OCI-M2 (cell line): ENCODE results near the gene LAMP1.
"Not testable (repeated sequence)": the region's sequence is repeated elsewhere in the genome, so short reads cannot be mapped to it uniquely, and the experiment has no call there.

Experiments
- DNase-seq: peaks from one replicate; lab custom pipeline; 2025; ENCODE audit not compliant: unreplicated experiment; lab: John Stamatoyannopoulos, UW

LAMP1 gene, protein sequence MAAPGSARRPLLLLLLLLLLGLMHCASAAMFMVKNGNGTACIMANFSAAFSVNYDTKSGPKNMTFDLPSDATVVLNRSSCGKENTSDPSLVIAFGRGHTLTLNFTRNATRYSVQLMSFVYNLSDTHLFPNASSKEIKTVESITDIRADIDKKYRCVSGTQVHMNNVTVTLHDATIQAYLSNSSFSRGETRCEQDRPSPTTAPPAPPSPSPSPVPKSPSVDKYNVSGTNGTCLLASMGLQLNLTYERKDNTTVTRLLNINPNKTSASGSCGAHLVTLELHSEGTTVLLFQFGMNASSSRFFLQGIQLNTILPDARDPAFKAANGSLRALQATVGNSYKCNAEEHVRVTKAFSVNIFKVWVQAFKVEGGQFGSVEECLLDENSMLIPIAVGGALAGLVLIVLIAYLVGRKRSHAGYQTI

DNA sequence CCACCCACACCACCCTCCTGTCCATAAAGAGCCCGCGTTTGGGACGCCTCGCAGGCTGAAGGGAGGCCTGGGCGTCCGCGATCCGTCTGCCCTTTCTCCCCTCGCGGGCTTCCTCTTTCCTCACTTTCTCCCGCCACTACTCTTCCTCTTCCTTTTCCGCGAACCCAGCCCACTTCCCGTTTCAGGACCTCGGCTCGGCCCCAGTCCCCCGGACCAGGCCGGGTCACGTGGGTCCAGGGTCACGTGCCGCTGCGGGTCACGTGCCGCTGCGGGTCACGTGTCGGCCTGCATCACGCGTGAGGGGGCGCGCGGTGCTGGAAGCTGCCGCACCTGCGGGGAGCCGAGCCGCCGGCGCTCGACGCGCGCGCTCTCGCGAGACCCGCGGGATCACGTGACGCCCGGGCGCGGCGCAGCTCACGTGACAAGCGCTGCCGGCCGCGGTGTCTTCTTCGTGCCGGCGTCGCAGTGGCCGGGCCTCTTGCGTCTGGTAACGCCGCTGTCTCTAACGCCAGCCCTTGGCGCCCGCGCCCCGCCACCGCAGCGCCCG lies at the start of gene LAMP1:
TSS of gene LAMP1 (plus strand) at position 417 of the 547 bp plus-strand sequence. CDS start 196 bp downstream, outside the sequence.
- DNase-seq, result peak; percentile 64

GRCh38 chr13:113252516-113253095 lies 44.4 kb upstream of the LAMP1 start:
- DNase-seq, result no peak

GRCh38 chr13:113257908-113258307 lies 39.1 kb upstream of the LAMP1 start:
- DNase-seq, result not testable (repeated sequence)

DNA sequence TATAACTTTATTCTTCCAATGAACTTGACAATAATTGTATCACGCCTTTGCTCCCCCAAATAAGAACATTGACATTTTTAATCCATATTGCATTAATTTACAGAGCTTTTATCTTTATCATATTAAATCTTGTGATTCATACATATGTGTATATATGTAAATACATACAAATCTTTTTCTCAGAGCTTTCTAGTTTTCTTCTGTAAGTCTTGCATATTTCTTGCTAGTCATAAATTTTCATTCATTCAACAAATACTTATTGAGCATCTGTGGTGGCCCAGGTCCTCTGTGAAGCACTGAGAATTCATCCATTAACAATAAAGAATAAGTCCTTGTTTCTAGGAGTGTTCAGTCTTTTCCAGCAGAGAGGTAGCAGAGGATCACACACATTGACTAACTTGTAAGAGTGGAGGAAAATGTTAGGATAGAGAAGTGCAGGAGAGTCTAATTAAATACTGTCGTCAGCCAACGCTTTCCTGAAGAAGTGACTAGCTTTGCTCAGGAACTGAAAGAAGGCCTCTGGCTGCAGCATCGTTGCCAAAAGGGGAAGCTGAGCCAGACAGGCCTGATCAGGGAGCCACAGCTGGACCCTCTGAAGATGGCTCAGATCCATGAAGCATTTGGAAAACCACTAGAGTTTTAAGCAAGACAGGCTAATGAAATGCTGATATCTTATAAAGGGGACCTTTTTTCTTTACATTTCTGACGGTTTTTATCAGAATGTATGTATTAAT lies 38.6 kb upstream of the LAMP1 start:
- DNase-seq, result no peak

- no peak for DNase-seq
Measured at GRCh38 chr13:113260996-113261395, 36.0 kb upstream of the LAMP1 start.

- not testable (repeated sequence) for DNase-seq
Measured at GRCh38 chr13:113263016-113263415, 34.0 kb upstream of the LAMP1 start.

DNA sequence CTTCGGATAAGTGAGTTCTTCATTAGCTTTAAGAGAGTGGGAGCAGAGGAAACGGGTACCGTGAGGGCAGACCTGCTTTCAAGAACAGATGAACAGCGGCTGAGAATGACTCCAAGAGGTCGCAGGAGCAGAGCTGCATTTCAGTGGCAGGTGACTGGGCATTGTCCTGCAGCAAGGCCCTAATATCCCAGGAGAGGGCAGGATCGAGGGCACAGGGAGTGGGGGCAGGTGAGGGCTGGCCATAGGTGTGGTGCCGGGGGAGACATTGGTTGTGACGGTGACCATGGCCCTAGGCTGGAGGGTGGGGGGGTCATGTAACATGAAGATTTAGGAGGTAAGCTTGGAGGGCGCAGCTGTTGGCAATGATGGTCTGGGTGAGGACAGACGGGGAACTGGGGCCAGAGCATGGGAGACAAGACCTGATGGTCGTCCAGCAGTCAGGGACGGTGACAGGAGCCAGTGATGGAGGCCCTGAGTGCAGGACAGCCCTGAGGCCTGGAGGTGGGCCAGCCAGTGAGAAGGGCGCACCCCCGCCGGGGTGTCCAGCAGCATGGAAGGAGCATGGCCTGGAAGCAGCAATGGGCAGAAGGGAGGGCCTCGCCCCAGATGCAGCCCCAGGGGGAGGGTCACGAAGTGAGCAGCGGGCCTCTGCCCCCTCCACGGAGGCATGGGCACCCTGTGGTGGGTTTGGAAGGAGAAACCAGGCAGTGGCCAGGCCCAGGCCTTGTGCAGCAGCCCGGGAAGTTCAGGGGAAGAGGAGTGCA lies 29.2 kb upstream of the LAMP1 start:
- no peak for DNase-seq

DNA sequence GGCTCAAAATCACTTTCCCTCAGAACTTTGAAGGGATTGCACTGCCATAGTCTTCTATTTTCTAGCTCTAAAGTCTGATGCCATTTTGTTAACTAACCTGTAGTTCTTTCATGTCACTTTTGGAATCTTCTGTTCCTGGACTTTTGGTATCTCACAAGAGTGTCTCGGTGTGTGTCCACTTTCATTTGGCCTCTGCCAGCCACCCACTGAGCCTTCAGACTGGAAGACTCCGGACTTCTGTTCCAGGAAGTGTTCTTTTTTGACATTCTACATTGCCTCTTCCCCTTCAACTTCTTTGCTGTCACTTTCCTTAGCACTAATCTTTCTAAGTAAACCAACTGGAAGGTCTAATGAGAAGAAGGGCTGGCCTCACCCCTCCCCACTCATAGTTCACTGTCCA lies 25.0 kb upstream of the LAMP1 start:
- DNase-seq, result no peak

DNA sequence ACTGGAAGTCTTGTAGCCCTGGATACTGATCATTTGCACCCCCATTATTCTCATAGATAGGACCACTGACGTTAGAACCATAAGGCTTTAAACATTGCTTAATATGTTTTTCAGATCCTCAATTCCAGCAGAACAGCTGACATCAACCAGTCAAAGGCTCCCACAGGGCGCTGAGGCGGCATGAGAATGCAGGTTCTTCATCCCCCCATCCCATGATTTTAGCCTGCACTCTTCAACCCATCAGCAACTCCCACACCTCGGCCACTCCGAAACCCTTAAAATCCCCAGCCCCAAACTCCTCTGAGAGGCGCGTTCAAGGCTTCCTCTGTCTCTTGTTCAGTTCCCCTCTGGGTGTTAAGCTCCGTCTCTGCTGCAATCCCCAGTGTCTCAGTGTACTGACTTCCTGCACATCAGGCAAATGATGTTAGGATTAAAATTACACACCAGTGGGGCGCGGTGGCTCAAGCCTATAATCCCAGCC lies 24.3 kb upstream of the LAMP1 start:
- no peak for DNase-seq

- no peak for DNase-seq
Measured at GRCh38 chr13:113273321-113273720, 23.7 kb upstream of the LAMP1 start.

DNA sequence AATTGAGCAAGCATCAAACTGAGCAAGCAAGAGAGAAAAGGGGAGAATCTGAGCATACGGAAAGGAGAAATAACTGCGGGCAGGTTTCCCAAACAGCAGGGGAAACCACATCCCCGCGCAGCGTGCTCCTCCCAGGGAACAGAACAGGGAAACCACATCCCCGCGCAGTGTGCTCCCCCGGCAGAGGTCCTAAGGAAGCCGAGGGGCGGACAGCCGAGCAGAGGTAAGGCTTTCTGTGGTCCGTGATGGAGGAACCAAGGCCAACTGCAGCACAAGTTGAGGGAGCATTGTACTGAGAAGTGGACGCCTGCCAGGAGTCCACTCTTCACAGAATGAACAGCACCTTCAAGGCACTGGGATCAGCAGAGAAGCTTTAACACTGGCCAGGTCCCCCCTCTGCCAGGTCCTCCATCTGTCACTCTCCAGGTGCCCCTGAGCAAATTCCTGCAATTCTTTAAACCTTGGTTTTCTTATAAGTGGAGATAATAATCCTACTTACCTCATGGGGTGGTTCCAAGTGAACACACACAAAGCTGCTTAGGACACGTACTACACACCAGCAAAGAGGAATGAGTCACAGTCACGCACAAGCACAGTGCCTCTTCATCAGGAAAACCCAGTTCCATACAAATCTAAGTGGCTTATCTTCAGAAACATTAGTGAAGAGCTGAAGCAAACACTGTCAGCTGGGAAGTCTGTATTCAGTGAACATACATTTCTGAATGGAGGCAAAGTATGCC lies 23.0 kb upstream of the LAMP1 start:
- no peak for DNase-seq

GRCh38 chr13:113274721-113275120 lies 22.3 kb upstream of the LAMP1 start:
- DNase-seq, result no peak

- no peak for DNase-seq
Measured at GRCh38 chr13:113275387-113275786, 21.7 kb upstream of the LAMP1 start.

GRCh38 chr13:113280126-113280525 lies 16.9 kb upstream of the LAMP1 start:
- DNase-seq, result no peak

- DNase-seq, result no peak
Measured at GRCh38 chr13:113283904-113284303, 13.1 kb upstream of the LAMP1 start.

GRCh38 chr13:113288880-113289279 lies 8.2 kb upstream of the LAMP1 start:
- DNase-seq, result no peak

GRCh38 chr13:113291129-113291528 lies 5.9 kb upstream of the LAMP1 start:
- no peak for DNase-seq

DNA sequence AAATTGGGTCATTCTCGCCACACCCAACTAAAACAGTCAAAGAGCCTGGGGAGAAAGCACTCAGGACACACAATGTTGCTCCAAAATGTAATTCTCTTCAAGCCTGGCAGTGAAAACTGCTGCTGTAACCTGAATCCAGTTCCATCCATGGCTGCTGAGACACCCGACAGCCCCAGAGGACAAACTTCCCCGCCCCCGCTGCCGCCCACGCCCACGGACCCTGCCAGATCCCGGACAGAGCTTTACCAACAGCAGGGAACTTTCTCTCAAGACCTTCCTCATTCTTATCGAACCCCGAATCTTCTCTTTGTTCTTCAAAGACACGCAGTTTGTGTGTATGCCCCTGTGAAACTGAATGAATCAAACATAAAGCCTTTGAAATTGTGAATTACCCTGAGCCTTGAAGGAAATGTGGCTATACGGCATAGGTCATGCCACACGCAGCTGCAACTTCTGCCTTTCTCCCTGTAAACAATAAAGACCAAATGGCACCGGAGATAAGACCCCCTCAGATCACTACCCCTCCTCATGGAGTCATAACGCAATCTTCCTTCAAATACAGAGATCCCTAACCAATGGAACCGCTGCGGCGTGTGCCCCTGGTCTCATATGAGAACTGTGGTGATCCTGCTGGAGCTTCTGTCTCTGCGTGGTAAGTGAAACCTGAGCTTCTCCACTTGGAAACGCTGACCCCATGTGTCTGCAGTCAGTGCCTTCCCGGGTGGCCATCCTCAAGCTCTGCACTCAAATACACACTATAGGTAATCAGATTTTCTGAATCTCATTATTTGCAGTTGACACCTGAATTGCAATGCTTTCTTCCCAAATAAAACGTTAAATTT lies 4.8 kb upstream of the LAMP1 start:
- peak; percentile 31 for DNase-seq

- no peak for DNase-seq
Measured at GRCh38 chr13:113293686-113294085, 3.4 kb upstream of the LAMP1 start.
